SU-DHL-6 (cell line): ENCODE measurements around the gene GRIA3.

ENCODE experiments used
- CTCF ChIP-seq: fragments of 200-600 bp; sonication (generic); IDR thresholded peaks from one replicate; pipeline ENCODE4 v1.5.1; 2017; ENCODE audit warnings: antibody characterized with exemption, mild to moderate bottlenecking, low read length, moderate library complexity; ENCODE audit not compliant: insufficient read depth, poor library complexity, severe bottlenecking
- EZH2phosphoT487 ChIP-seq: fragments of 200-600 bp; sonication (generic), shearing (Covaris generic); conservative IDR thresholded peaks from 2 replicates; pipeline ENCODE4 v1.6.1; 2018; ENCODE audit warnings: mild to moderate bottlenecking, antibody characterized with exemption, low read length, moderate library complexity, mixed read lengths

GRCh38 chrX:123138473-123138872, 45.6 kb upstream of the GRIA3 start:
- TF ChIP-seq CTCF = no peak
- TF ChIP-seq EZH2phosphoT487 = no peak
